ENCODE results near the gene MOB1A.

- TF ChIP-seq POLR2AphosphoS5 (IDR thresholded peaks at IDR 0.05; ENCODE audit: low read depth) (no peak), SPI1 (IDR thresholded peaks at IDR 0.05; ENCODE audit: borderline replicate concordance, low read depth) (no peak), CTCF (IDR thresholded peaks at IDR 0.05; ENCODE audit: insufficient read depth, low read length) (no peak), GABPA (IDR thresholded peaks at IDR 0.05; ENCODE audit: low read depth) (no peak), REST (IDR thresholded peaks at IDR 0.05; ENCODE audit: insufficient replicate concordance, low read depth) (no peak)
Observed at GRCh38 chr2:74204436-74204835, 25.8 kb upstream of the MOB1A start.

All from HL-60 (cell line).